ENCODE data around the gene ZNF444.

DNA sequence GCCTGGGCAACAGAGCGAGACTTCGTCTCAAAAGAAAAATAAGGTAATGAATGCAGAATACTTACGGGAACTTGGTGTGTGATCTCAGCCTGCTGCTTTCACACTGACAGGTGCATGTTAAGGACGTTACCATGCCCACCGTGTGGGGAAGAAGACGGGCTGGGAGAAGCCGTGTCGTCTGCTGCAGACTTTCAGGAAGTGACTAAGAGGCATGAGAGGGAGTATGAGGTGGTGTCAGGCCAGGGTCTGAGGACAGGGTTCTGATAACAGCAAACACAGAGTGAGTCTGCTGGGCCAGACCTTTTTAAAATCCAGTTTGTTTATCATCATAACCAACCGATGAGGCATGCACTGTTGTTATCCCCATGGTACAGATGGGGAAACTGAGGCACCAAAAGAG, 21.2 kb downstream of the ZNF444 start:
- TF ChIP-seq, protein P1, sequence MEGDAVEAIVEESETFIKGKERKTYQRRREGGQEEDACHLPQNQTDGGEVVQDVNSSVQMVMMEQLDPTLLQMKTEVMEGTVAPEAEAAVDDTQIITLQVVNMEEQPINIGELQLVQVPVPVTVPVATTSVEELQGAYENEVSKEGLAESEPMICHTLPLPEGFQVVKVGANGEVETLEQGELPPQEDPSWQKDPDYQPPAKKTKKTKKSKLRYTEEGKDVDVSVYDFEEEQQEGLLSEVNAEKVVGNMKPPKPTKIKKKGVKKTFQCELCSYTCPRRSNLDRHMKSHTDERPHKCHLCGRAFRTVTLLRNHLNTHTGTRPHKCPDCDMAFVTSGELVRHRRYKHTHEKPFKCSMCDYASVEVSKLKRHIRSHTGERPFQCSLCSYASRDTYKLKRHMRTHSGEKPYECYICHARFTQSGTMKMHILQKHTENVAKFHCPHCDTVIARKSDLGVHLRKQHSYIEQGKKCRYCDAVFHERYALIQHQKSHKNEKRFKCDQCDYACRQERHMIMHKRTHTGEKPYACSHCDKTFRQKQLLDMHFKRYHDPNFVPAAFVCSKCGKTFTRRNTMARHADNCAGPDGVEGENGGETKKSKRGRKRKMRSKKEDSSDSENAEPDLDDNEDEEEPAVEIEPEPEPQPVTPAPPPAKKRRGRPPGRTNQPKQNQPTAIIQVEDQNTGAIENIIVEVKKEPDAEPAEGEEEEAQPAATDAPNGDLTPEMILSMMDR (IDR thresholded peaks at IDR 0.05) = no peak
- TF ChIP-seq POLR2A (IDR thresholded peaks at IDR 0.05) = no peak
